ENCODE results near the gene LGI4. TPM values are rescaled to one million over a fixed set of nuclear protein-coding genes. Genes with fewer than 3 reads are reported as not detected.
"Not testable (repeated sequence)": the region's sequence is repeated elsewhere in the genome, so short reads cannot be mapped to it uniquely, and the experiment has no call there.

Gene LGI4
- polyA plus RNA-seq, 1 donor: 13.2 TPM

GRCh38 chr19:35141837-35142605 is 7.2 kb upstream of the LGI4 start:
- no peak for DNase-seq

- DNase-seq: peak; percentile 63
These were observed 6.3 kb upstream of the LGI4 start for GRCh38 chr19:35140962-35141836.

DNA sequence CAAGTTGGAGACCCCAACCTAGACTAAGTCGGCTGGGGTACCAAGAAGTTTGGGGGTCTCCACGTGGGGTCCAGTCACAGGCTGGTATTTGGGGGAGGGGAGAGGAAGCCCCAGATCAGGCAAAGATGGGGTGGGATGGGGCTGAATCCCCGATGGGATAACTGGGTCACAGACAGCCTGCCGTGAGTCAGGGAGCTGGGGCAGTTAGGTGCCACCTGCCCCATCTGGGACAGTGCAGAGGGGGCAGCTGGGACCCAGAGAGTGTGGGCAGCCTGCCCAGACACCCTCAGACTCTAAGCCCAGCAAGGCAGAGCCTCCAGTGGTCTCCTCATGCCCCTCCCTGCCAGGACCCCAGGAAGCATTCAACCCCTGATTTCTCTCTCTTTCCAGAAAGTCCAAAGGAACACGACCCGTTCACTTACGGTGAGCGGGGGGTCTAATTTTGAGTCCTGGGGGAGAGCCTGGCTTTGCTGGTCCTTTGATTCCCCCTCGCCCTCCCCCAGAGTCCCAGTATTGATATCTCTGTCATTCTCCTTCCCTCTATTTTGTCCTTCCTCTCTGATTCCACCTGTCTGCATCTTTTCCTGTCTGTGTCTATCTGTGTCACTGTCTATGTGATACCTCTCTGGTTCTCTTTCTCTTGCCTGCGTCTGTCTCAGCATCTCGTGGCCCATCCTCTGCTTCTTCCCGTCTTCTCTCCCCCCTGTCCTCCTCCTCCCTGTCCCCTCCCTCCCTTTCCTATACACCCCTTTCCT is 5.5 kb upstream of the LGI4 start:
- no peak for DNase-seq

DNA sequence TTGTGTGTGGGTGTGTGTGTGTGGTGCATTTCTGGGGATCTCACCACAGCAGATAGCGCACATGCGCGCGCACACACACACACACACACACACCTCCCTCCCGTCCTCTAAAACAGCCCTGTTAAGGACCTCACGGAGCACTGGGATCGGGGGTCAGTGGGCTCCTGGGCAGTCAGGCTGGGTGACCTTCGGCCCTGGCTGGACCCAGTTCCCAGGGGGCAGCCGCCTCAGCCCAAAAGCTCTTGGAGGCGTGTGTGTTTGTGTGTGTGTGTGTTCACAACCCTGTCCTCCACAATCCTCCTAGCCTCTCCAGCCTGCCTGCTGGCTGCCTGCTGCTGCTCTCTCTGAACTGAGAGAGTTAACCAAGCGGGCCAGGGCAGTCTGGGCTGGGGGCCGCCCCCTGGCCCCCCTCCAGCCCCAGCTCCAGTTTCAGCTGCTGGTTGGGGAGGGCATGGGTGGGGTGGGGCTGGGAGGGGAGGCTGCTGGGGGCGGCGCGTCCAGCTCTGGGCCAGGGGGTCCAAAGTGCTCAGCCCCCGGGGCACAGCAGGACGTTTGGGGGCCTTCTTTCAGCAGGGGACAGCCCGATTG is 3.5 kb upstream of the LGI4 start, which contains the start of gene FXYD1:
Gene FXYD1, plus strand, starts transcription at position 520 of the 588 bp plus-strand sequence. CDS start 1,256 bp downstream, outside the sequence.
- DNase-seq: peak; percentile 87

- DNase-seq: no peak
These were observed 2.3 kb upstream of the LGI4 start for GRCh38 chr19:35136977-35137702.

GRCh38 chr19:35136231-35136630 is 1.4 kb upstream of the LGI4 start:
- DNase-seq: no peak

- peak; percentile 88 for DNase-seq
These were observed 590 bp upstream of the LGI4 start for GRCh38 chr19:35135389-35135909.

DNA sequence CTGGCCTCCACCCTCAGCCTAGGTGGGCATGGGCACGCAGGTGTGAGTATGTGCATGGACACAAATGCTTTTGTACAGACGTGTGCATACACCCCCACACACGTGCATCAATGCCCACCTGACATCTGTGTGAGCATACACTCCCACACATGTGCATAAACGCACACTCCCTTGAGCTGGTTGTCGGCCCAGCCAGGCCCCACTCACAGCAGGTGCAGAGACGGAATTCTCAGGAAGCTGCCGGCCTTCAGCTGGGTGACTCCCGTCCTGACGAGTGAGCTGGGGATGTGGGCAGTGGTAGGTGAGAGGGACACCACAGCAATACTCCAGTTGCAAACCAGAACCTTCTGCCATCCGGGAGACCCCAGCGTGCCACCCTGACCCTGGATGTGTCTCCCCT is 1.0 kb downstream of the LGI4 start:
- DNase-seq: no peak

GRCh38 chr19:35132254-35132653 is 2.6 kb downstream of the LGI4 start:
- DNase-seq: no peak

- DNase-seq: no peak
These were observed 3.8 kb downstream of the LGI4 start for GRCh38 chr19:35130761-35131720.

DNA sequence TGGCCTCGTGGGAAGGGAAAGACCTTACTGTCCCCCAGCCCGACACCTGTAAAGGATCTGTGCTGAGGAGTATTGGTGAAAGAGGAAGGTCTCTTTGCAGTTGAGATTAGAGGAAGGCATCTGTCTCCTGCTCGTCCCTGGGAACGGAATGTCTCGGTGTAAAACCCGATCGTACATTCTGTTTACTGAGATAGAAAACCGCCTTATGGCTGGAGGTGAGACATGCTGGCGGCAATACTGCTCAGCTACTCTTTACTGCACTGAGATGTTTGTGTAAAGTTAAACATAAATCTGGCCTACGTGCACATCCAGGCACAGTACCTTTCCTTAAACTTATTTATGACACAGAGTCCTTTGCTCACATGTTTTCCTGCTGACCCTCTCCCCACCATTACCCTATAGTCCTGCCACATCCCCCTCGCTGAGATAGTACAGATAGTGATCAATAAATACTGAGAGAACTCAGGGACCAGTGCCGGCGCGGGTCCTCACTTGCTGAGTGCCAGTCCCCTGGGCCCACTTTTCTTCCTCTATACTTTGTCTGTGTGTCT is 5.1 kb downstream of the LGI4 start:
- DNase-seq: not testable (repeated sequence)

GRCh38 chr19:35128398-35129057 is 6.3 kb downstream of the LGI4 start:
- no peak for DNase-seq

GRCh38 chr19:35127871-35128270 is 7.0 kb downstream of the LGI4 start:
- DNase-seq: no peak

GRCh38 chr19:35126624-35126959 is 8.3 kb downstream of the LGI4 start:
- DNase-seq: peak; percentile 53

- DNase-seq: no peak
These were observed 8.9 kb downstream of the LGI4 start for GRCh38 chr19:35125749-35126623.

DNA sequence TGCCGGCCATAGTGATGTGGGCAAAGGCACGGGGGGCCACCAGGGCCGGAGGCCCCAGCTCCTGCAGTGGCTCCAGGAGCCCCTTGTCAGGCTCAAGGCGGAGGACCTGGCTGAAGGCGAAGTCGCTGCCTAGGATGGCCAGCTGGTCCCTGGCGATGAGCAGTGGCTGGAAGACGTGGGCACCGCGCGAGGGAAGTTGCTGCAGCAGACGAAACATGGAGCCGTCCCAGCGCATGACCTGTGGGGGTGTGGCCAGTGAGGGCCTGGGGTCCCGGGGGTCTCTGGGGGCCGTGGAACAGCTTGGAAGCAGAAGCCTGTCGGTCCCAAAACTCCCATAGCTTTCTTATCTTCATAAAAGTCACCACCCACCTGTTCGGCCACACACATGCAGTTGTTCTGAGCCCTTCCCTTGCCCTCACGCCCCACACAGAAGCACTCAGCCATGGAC is 9.6 kb downstream of the LGI4 start:
- DNase-seq: no peak

- peak; percentile 97 for DNase-seq
These were observed 10.5 kb downstream of the LGI4 start for GRCh38 chr19:35124098-35125060.

All from hindlimb muscle (tissue), 1 donor.